GM18858 (cell line): ENCODE data around the gene CASP12.
A peak's percentile ranks its signal among the peaks of the same experiment; 100 is the strongest.
"Not testable (repeated sequence)": the region's sequence is repeated elsewhere in the genome, so short reads cannot be mapped to it uniquely, and the experiment has no call there.

Experiments
- ATAC-seq: cut with Tn5 transposase; IDR thresholded peaks from one replicate; pipeline ENCODE4 v1.9.1; 2021; ENCODE audit not compliant: unreplicated experiment

CASP12 gene

GRCh38 chr11:104897891-104898684, at the start of gene CASP12:
CASP12 (minus strand) TSS chr11:104898460.
- peak; percentile 82 for ATAC-seq

DNA sequence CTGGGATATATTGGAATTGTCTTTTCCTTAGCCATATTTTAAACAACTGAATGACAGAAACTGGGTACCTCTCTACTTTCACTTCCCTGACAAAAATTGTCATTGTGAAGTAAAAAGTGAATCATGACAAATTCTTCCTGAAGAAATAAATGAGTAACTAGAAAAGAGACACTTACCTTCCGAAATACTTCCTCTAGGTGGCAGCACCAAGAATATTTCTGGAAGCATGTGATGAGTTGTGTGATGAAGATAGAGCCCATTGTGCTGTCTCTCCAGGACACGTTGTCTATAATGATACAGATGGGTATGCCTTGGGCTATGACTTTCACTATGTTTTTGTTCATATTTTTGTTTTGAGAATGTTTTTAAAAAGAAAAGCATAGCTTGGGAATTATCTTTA, 48.6 kb upstream of the CASP12 start:
- peak; percentile 97 for ATAC-seq

GRCh38 chr11:104944076-104944475, 45.8 kb upstream of the CASP12 start:
- no peak for ATAC-seq

DNA sequence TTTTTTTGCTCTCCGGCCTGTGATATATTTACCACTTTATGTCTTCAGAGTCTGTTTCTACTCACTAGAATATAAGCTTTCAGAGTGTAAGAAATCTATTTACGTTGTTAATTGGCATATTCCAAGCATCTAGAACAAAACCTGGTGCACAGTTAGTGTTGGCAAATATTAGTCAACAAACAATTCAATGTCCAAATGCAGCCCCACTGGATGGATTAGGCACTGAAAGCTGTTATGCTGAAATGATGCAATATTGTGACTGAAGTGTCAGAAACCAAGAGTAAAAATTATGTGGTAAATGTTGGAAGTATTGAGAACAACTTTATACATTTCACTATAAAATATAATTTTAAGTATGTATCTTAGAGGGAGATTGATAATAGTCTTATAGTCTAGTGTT, 45.3 kb upstream of the CASP12 start:
- ATAC-seq, result no peak

DNA sequence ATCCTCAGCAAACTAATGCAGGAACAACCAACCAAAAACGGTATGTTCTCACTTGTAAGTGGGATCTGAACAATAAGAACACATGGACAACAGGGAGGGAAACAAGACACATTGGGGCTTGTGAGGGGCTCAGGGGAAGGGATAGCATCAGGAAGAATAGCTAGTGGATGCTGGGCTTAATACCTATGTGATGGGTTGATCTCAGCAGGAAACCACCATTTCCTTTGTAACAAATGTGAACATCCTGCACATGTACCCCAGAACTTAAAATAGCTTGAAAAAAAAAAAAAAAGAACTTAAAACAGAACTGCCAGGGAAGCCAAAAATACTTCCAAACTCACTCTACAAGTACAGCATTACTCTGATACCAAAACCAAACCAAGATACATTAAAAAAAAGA, 36.3 kb upstream of the CASP12 start:
- no peak for ATAC-seq

GRCh38 chr11:104934073-104934472, 35.8 kb upstream of the CASP12 start:
- ATAC-seq, result not testable (repeated sequence)

- no peak for ATAC-seq
These were observed 30.6 kb upstream of the CASP12 start for GRCh38 chr11:104928811-104929210.

DNA sequence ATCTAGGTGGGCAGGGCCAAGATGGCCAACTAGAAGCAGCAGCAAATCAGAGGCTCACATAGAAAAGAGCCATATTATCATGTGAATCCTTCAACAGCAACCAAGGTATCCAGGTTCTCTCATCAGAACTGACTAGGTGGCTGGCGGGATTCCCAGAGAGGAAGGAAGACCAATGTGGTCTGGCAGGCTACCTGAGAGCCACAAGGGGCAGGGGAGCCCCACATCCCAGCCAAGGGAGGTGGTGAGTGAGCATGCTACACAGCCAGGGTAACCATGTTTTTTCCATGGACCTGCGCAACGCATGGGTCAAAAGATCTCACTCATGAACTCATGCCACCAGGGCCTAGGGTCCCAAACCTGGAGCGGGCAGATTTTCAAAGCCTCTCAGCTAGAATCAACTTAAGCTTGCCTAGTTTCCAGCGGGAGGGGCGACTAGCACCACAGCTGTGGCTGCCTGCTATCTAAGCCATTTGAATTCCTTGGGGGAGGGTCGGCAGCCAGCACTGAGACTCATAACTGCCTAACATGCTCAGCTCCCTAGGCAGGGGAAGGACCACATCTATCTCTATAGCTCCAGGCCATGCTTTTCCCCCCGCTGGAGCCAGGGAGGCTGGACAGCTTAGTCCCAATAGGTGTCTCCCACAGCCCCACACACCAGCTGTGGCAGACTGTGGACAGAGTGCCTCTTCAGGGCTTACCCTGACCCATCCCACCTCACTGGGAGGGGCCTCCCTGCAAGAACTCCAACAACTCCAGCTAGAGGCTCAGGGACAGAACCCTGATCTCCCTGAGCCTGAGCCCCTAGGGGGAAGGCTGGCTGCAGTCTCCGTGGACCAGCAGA, 28.7 kb upstream of the CASP12 start:
- ATAC-seq, result no peak

- ATAC-seq, result no peak
These were observed 27.6 kb upstream of the CASP12 start for GRCh38 chr11:104925850-104926249.

GRCh38 chr11:104918113-104918824, 20.0 kb upstream of the CASP12 start:
- ATAC-seq, result peak; percentile 63

DNA sequence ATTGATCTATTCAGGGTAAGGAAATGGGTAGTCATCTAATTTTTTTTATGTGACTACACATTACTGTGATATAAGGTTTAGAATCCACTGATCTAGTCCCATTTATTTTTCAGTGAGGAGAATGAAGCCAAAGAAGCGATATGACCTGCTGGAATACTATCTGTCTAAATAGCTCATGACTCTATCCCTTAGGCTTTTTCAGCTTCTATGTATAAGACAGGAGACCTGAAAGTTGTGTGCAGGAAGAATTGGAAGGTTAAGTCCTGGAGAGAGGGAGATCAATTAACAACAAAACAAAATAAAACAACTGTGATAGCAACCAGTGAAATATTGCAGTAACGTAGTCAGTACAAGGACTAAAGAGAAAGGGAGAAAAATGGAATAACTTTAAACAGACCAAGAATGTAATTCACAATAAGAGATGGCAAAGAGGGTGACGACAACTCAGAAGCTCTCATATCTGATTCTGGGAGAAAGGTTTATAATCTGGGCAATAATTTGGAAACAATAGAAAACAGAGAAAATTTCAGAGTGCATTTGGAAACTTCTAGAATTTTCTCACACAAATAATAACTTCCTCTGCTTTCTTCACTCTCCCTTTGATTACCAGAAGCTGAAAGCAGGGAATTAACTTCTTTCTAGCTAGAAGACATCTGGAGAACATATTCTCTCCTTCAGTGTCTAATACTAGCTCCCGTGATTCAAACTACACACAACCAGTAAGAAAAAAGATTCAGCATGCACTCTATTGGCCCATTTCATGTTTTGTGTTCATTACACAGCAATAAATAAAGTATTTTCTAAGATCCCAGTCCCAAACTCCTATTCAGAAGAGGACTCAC, 19.2 kb upstream of the CASP12 start:
- peak; percentile 22 for ATAC-seq

- ATAC-seq, result no peak
These were observed 18.2 kb upstream of the CASP12 start for GRCh38 chr11:104916442-104916841.

DNA sequence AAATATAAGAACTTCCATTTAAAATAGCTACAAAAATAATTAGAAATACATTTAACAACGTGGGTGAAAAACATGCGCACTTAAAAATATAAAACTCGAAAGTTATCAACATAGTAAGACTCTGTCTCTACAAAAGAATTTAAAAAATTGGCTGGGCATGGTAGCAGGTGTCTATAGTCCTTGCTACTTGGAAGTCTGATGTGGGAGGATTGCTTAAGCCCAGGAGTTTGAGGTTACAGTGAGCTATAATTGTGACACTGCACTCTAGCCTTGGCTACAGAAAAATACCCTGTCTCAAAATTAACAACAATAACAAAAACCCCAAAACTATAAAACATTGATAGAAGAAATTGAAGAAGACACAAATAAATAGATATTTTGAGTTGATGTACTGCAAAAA, 13.8 kb upstream of the CASP12 start:
- ATAC-seq, result no peak

GRCh38 chr11:104908186-104908531, 9.9 kb upstream of the CASP12 start:
- no peak for ATAC-seq

- ATAC-seq, result peak; percentile 82
These were observed 9.4 kb upstream of the CASP12 start for GRCh38 chr11:104907521-104908185.

DNA sequence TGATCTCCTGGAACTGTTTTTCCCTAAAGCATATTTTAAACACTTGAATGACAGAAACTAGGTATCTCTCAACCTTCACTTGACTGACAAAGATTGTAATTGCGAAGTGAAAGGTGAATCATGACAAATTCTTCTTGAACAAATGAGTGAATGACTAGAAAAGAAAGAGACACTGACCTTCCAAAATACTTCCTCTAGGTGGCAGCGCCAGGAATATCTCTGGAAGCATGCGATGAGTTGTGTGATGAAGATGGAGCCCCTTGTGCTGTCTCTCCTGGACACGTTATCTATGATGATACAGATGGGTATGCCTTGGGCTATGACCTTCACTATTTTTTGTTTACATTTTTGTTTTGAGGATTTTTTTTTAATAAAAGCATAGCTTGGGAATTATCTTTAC, 7.0 kb upstream of the CASP12 start:
- no peak for ATAC-seq

GRCh38 chr11:104899226-104899625, 966 bp upstream of the CASP12 start:
- no peak for ATAC-seq

DNA sequence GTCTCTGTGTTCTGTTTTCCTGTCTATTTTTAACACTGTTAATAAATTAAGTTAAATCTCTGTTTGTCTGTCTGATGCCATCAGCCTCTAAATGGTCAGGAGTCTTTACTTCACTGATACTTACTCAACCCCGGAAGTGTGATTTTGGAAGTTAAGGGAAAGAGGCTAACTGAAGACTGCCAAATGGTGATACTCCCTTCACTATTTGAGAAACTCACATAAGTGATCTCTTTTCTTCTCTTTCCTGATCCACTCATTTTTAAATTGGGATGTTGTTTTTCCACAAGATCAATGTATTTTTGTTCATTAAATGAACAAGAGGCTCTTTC, 389 bp upstream of the CASP12 start:
- ATAC-seq, result peak; percentile 16

DNA sequence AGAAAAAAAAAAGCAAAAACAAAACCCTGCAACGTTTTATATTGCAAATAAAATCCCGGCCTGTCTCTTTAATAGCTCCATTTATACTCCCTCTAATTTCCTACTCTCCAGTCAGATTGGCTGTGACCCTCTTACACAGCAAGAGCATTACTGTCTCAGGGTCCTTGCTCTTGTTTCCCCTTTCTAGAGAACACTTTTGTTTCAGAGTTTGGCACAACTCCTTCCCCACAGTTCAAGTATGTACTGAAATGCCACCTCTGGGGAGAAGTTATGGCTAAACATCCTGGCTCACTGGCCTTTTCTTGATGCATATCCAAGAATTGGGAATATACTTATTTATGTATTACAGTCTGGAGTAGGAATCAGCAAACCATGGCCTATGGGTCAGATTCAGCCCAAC, 2.6 kb downstream of the CASP12 start:
- ATAC-seq, result no peak

DNA sequence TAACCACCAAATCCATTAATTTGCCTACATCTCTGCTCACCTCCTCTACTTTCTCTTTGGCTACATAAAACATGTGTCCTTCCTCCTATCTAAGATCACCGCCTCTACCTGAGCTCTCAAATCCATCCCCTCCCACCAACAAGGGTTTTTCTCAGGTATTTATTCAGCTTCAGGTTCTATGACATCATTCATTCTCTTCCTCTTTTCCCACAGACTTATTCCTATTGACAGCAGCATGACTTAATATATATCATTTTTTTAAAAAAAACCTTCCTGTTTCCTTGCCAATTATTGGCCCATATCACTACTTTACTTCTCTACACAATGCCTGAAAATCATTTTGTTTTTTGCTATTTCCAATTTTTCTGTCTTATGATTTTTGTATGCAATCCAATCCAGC, 4.4 kb downstream of the CASP12 start:
- no peak for ATAC-seq
